Measurements from ENCODE around the gene TENM3.

The TENM3 gene

DNA sequence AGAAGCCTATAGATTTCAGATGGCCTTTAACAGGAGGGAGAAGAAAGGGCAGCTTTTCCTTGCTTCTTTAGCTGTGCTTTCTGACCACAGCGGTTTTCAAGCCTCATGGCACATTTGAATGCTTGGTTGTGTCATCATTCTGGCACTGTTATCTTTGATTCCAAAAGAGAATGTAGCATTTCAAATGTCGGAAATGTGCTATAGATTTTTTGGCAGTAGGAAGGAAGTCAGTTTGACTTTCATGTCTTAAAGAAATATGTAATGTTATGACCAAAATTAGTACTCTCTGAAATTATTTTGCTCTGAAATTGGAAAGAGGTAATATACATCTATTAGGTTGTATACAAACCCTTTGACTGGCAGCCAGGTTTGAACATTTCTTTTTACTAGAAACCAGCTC is 171.9 kb downstream of the TENM3 start:
- DNase-seq: no peak

DNA sequence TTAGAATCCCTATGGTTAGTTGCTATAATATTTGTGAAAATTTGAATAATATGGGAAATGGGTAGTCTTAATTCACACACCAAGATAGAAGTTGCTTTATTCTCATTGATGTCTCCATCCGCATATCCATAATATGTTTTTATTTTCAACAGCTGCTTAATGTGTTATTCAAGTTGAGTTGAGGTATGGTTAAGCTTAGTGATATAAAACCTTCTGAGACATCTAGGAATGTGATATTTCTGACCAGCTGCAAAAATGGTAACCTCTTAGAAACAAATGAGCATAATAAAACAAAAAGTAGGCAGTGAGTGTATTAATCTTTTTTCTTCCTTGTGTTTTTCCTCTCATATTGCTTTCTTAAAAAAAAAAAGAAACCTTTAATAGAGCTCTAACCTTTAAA is 172.9 kb downstream of the TENM3 start:
- DNase-seq: no peak

DNA sequence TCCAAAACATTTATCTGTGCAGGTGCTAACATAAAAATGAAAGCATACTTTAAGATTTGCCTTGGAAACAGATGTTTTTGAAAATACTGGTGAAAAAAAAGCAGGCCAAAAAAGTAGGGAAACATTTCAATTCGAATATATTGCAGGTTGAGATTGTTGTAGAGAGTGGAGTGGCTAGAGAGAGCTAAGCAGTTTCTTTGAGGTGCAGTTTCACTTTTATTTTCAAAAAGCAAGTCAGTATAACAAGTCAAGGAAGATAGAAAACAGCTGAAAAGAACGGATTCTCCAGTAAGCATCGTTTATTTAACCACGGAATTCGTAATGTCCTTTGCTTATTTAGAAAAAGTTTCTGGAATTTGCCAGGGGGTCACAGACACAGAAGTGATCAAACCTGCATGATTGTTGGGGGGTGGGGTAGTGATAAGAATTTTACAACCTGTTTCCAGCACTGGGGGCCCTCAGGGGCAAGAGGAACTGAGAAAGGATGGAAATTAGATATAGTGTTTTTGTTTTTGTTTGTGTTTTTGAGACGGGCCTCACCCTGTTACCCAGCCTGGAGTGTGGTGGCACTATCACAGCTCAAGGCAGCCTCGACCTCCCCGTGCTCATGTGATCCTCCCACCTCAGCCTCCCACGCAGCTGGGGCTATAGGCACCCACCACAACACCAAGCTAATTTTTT is 175.0 kb downstream of the TENM3 start:
- DNase-seq: no peak

DNA sequence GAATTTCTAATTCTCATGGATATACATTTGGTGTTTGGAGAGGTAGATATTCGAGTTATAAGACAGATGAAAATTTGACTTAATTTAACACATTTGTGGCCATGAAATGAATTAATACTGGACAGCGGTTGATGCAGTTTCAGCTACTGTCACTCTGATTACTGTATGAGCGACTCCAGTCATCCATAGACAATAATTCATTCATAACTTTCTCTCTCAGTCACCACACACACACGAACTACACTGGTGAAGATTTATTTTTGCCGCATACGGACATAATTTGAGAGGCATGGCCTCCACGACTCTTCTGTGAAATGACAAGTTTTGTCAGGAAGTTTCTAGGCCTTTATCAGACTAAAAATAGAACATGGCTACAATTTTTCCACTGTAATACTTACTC is 177.0 kb downstream of the TENM3 start:
- no peak for DNase-seq

DNA sequence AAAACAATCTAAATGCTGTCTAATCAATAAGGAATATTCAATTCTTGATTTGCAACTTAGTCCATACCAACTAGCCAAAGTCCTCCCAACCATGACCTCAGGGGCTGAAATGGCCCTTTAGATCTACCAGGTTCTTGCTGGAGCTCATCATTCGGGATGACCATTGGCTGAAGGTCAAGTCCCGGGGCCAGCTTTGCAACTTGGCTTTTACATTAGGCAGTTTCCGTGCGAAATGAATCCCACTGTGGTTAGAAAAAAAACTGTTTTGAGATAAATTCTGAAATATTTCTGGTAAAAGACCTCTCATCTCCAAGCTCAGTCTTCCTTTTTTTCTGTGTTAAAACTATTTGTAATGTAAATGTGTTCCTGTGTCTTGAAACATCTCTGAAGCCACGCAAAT is 178.6 kb downstream of the TENM3 start:
- no peak for DNase-seq

DNA sequence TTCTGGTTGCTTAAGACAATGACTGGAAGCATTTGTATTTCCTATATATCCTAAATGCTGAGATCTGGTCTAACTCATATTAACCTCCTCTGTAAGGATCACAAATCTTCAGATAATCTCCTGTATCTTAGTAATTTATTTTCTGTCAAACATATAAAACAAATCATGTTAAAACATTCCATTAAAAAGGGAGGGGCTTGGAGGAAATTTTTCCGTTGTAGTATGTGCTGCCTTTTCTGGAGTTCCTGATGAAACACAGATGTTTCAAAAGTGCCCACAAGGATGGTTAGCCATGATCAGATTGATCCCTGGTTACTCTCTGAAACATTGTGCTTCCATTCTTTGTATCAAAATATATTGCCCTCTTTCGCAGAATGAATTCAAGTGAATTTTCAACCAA is 182.1 kb downstream of the TENM3 start:
- no peak for DNase-seq

DNA sequence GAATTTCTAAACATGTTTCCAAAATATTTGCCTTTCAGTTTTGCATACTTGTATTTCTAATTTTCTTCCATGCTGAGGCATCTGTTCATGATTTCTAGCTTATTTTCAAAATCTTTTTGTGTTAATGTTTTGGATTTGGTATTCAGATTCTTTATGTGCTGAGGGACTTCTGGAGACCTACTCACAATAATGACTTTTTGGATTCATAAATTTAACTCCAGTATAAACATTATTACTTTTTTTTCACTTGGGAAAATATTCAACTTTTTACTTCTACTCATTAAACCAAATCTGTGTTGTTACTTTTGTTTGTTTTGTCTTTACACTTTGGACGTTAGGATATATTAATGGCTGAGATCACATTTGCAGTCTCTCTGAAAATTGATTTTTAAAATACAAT is 183.7 kb downstream of the TENM3 start:
- no peak for DNase-seq

DNA sequence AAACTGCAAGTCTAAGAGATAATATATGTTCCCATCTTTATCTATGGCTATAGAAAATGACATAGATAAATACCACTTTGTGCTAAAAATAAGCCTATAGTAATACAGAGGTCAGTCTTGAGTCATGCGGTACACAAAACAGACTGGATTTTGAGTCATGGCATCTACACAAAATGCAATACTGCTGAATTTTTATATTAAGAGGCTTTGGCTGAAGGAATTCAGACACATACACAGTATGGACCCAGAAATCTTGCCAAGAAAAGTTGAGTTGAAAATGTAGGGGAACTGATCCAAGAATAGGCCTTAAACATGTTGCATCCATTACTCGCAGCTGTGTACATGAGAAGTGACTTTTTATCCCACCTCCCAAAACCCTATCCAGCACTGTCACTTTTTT is 184.4 kb downstream of the TENM3 start:
- DNase-seq: no peak

DNA sequence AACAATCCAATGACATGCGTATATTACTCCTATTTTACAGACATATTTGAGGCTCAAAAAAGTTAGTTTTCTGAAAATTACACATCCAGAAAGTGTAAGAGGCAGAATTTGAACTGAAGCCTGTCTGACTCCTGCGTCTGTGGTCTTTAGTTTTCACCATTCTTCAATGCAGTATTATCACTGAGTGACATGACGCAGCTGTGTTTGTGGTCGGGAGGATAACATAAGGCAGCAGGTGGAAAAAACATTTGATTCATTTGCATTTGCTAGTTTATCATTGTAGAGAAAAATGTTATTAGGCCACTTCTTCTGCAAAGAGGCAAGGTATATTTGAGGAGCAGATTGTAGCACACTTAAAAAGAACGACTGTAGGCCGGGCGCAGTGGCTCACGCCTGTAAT is 186.7 kb downstream of the TENM3 start:
- DNase-seq: no peak

DNA sequence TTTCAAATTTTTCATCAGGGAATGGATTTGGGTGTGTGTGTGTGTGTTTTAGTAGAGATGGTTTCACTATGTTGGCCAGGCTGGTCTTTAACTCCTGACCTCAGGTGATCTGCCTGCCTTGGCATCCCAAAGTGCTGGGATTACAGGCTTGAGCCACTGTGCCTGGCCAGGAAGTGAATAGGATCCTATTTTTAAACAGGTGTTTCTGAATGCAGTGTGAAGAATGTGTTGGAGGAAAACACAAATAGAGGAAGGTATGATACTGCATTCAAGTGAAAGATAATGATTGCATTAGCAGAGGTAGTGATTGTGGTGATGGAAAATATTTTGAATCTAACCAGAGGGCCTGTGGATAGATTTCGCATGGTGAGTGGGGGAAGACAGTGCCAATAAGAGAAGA is 189.6 kb downstream of the TENM3 start:
- DNase-seq: no peak

DNA sequence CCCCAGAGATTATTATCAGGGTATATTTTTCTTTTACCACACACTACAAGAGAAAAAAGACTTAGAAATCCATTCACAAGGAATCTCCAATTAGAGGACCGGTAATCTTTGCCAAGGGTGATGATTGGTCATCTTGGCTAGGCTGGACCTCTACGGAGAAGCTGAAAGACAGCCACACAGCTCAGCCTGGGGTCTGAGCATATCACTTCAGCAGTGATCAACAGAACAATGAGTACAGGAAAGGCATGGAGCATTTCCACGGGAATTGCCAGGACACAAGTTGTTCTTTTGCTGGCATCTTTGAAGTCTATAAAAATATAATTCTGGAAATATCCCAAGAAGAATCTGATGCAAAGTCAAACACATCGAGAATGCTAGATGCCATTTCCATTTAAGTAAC is 191.5 kb downstream of the TENM3 start:
- DNase-seq: no peak

DNA sequence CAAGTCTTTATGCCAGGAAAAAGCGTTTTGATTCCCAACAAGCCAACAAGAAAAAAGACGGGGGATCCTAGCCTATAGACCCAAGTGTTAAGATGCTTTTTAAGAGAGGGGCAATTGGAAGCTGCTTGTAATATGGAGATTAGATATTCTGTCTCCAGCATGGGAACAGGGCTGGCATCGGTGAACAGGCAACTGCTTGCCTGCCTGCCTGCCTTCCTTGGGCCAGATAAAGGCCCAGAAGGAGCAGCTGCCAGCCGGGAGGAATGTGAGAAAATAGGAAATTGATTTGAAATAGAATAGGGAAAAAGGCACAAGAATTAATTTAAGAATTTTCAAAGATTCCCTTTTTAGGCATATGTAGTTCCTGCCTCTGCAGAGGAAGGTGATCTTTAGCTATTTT is 192.2 kb downstream of the TENM3 start:
- no peak for DNase-seq

DNA sequence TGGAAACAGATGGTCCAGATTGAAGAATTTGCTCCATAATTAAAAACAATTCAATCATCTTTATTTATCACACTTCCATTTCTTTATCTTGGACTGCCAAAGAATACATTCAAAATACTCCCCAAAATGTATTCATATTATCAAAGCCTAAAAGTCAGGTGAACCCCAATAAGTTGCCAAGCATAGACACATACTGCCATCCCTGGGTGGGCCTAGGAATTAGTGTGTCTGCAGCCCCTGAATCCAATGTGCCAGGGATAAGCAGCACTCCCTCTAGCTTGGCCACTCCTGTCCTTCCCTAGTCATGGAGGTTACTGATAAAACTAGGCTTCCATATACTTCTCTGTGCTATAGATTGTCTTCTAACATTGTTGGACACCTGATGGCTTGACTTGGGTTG is 199.9 kb downstream of the TENM3 start:
- no peak for DNase-seq

DNA sequence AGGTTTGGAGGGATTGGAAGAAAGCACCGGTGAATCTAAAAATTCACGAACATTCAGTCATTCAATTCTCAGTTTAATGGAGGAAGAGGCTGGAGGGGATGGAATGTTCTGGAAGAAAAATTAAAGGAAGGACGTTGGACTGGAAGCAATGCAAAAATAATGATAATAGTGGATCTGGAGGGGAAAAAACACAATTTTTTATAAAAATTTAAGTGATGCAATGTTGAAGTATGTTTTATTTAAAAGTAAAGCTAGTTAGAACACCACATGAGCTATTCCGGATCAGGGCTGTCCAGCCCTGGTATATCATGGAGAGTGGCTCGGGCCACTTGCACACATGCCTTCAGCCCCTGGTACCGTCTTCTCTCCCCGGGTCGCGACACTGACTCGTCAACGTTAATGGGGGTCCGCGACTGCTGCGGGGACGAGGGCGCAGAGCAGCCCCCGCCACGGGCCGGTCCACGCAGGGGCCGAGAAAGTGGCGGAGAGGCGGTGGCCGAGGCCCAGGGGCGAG is 204.6 kb downstream of the TENM3 start:
- no peak for DNase-seq

DNA sequence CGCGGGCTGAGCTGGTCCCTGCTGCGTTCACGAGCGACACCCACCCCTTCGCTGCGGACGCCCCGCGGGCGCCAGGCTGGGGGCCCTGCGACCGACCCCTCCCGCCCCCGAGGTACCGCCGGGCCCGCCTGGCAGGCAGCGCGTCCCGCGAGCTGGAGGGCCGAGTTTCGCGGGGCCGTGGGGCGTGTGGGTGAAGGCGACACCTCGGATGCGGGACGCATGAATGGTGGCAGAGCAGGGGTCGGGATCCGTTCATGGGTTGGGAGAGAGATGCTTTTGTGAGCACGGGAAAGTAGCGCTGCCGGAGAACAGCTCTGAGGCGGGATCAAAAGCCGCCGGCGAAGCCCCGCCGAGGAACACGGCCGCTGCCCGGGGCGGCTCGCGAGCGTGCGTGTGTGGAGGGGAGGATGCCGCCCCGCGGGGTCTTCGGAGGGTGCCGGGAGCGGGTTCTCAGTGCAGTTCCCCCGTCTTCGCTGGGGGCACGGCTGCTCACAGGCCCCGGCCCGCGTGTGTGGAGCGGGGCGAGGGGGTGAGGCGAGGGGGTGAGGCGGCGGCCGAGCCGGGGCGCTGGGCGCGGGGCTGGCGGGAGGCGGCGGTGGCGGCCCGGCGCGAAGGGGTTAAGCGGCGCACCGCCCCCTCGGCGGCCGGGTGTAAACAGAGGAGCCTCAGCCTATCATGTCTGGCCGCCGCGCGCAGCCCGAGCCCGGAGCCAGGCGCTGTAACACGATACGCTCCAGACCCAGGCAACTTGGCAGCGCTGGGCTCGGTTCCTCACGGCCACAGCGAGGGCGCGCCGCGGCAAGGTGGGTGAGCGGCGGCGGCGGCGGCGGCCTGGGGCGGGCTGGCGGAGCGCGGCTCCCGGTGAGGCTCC is 205.3 kb downstream of the TENM3 start:
- DNase-seq: peak; percentile 53

DNA sequence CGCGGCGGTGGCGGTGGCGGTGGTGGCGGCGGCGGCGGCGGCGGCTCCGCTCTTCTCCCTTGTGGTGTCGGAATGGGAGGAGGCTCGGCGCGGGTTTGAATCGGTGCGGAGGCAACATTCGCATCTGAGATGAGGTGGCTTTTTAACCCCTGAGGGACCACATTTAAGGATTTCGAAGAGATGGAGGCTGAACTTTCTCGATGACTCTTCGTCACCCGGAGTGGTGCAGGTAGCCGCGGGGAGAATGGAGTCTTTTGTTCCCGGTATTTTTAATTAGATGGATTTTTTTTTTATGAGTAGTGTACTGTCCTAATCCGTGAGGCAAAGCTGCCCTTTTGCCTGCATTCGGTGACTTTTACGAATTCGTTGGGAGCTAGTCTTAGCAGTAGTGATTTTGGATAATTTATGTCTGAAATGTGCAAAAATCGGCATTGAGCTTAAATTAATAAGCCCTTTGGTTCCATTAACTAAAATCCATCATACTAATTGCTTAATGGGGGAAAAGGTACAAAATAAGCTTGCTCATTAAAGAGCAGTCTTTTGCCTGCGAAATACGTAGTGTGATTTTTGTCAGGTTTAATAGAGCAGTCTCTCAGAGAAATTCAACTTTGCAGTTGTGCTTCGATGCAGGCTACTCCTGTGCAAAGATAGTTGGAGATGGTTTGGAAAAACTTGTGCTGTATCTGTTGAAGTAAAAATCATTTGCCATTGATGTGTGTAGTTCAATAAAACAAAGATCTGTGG is 206.2 kb downstream of the TENM3 start:
- peak; percentile 13 for DNase-seq

DNA sequence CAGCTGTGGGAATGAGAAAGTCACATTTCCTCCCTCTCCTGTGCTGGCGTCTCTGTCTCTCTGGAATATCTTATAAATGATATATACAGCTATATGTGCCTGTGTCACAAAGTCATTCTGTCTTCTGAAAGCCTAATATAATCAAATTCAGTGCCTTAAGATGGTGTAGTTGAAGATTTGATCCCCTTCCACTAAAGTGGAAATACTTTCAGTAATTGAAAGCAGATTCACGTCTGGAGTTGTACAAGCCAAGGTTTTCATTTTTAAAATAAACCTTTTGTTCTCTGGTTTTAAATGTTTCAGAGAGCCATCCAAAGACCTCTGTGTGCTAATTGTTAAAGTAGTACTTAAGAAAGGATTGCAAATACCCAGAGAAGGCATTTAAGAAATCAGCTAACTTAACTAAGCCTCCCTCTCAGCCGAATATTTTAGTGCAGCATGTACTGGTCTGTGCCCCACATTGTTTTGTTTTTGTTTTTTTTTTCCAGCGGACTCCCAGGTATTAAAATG is 206.8 kb downstream of the TENM3 start:
- no peak for DNase-seq

DNA sequence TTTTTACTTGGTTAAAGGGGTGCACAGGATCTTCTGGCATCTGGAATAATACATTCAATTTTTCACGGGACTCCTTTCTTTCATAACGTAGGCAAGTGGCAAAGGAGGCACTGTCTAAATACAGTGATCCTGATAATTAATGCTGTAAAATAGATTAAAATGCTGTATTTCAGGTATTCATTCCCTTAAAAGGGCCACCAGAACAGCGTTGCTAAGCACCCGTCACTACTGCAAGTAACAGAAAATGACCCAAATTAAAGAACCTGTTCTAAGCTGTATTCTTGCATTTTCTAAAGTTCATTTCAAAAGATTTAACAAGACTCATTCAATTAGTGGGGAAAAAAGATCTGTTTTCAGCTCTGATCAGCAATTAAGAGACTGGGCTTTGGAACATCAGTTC is 208.2 kb downstream of the TENM3 start:
- no peak for DNase-seq

DNA sequence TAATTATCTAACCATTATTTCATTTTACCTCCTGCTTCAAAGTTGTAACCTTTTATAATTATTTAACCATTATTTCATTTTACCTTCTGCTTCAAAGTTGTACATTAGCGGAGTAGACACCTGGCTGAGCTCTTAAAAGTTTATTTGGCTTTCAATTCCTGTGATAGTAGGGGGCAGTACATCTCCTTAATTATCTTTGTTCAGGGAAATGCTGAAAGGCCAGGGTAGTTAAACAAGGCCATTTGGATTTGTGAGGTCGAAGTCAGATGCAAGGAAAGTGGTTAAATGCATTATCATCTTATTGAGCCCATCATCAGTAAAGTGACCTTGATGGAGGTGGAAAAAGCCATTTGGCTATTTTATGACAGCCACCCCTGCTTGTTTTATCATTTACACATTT is 210.6 kb downstream of the TENM3 start:
- DNase-seq: no peak

DNA sequence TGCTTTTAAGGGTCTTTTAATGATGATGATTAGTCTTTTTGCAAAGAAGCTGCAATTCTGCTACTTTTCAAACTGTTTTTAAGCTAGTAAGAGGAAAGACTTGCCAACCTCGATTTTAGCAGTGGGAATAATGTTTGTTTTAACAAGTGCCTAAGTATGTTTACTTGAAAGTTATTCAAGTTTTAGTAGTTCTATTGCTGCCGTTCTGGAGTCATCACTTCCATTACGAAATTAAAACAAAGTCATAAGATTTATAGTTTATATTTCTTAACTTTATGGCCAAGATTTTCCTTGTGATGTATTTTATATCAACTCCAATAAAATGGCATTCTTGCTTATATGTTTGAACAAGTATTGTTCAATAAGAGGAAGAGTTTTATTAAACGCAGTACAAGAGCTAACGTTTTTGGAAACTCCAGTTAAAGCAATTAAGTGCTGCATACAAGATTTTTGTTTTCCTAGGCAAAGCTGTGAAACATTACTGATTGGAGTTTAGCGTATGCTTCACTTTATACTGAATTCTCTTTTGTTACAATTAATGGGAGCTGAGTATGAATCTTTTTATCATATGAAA is 211.3 kb downstream of the TENM3 start:
- DNase-seq: no peak

DNA sequence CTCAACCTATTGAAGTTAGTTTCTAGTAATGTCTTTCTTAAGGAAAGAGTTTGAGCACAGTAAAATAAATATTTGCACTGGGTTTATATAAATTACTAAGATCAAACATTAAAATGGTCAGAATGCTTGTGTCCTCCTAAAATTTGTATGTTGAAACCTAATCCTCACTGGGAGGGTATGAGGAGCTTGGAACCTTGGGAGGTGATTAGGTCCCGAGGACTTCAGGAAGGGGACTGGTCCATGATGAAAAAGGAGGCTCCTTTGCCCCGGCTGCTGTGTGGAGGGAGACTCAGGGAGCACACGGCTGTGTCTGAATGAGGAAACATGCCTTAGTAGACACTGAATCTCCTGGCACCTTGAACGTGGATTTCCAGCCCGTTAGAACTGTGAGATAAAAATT is 221.9 kb downstream of the TENM3 start:
- no peak for DNase-seq

DNA sequence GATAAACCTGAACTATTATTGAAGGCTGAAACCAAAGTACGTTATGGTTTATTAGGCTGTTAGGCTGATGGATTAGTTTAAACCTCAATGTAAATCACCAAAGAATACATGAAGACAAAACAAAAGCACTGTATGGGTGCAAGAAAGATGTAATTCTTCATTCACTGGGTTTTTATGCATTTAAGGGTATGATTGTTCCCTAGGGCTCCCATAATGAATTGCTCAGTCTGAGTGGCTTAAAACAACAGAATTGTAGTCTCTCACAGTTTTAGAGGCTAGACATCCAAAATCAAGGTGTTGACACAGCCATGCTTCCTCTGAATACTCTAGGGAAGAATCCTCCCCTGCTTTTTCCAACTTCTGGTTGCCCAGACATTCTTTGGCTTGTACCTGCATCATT is 222.8 kb downstream of the TENM3 start:
- DNase-seq: no peak

DNA sequence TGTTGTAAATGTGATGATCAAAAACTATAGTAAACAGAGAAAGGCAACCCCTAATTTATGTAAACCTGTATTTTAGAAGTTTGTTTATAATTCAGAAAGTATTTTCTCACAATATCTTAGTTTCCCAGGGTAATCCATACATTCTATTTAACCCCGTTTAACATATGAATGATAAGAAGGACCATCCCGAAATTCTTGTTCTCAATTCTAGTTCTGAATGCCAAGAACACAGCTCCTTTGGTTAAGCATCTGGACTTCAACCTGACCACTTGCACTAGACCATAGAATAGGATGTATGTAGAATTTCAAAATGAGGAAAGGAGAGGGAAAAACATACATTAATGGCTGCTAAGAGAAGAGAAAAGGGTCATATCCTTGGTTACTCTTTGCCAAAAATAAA is 227.0 kb downstream of the TENM3 start:
- DNase-seq: no peak

All from NCI-H1694 (cell line).